NCI-H446 (cell line): ENCODE results near the gene MRPL12.

Experiments
- DNase-seq, 2 experiments: peaks; one replicate each; lab custom pipeline; 2025; lab: John Stamatoyannopoulos, UW

MRPL12 gene

GRCh38 chr17:81701288-81702071, 1.7 kb upstream of the MRPL12 start:
- DNase-seq = no peak

DNA sequence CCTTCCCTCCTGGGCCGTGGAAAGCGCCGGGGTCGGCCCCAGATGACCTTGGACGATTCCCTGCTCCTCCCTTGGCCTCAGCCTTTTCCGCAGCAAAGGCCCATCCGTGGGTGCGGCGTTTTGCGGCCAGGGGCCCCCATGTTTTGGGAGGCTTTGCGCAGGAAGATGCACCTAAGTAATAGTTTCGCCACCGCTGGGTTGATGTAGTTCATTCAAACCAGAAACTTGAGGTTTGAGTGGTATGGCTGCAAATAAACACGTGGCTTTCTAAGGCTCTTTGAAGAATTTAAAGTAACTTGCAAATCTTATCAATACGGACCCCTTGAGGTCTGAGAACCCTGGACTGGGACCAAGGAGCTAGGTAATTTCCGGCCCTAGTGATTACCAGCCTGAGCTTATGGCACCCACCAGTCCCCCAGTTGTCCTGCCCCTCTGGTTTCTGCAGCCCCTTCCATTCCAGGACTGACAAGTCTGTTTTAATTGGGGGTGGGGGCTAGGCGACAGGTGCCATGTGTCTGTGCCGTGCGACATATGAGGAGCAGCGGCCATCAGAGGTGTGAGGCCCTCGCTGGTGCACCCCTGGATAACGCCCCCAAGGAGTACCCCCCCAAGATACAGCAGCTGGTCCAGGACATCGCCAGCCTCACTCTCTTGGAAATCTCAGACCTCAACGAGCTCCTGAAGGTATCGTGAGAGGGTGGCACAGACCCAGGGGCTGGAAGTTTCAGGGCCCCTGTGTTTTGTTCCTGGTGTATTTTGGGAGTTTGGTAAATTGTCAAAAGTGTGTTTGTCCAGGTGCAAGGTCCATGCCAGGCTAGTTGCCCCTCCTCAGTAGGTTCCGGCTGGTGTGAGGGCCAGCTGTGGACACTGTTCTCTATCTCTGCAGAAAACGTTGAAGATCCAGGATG, 834 bp downstream of the MRPL12 start:
- no peak for DNase-seq

DNA sequence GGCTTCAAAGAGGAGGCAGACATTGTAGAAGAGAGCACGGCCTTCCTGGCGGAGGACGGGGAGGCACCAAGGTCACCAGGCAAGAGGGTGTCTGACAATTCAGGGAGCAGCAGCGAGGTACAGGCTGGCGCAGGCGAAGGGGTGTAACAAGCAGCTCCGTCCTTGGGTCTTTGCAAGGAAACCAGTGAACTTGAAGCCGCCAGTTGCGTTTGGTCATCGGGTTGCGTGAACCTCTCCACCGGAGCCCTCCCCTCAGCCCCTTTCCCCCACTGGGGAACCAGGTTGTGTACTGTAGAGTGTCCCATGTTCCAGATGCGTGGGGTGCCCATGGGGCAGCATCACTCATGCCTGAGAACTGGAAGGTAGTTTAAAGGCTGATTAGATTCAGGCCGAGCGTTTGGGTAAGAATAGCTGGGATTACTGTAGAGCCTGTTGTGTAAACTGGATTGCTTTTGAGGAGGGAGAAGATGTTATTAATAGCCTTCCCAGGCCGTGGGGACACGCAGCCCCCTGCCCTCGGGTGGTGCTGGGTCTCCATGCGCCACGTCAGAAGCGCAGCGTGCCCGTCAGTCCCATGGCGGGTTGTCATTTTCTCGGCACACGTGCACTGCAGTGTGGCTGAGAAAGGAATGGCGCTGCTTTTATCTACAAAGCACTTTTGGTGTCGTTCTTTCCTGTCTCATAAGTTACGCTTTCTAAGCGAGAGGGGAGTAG, 2.5 kb downstream of the MRPL12 start:
- DNase-seq = no peak

DNA sequence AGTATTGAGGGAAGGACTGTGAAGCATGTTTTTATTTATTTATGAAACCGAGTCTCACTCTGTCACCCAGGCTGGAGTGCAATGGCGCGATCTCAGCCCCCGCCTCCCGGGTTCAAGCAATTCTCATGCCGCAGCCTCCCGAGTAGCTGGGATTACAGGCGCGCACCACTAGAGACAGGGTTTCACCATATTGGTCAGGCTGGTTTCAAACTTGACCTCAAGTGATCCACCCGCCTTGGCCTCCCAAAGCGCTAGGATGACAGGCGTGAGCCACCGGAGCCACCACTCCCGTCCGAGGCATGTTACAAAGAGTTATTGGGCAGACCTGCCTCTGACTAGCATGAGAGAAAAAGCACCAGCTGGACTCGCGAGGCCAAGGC, 3.1 kb downstream of the MRPL12 start:
- no peak for DNase-seq

DNA sequence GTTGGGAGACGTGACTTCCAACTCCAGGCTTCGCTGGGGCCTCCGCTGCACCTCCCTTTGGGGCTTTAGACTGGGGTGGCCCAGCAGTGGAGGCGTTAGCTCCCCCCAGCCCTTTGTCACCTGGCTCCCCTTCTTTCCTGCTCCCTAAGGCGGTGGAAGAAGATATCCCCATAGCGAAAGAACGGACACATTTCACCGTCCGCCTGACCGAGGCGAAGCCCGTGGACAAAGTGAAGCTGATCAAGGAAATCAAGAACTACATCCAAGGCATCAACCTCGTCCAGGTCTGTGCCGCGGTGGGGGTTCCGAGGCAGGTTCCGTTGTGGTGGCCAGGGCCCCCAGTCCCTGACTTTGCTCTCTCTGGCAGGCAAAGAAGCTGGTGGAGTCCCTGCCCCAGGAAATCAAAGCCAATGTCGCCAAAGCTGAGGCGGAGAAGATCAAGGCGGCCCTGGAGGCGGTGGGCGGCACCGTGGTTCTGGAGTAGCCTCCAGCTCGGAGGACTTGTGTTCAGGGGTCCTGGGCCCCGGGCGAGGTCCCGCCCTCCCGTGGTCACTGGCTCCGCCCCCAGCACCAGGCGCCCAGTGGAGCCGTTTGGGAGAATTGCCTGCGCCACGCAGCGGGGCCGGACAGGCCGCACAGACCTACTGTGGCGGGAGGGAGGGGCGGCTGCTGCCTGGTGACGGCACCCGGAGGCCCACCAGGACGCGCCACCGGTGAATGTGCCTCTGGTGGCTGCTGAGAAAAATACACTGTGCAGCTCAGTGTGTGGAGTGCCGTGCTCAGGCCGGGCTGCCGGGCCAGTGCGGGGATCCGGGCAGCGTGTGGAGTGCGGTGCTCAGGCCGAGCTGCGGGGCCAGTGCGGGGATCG, 3.8 kb downstream of the MRPL12 start:
- DNase-seq = no peak

DNA sequence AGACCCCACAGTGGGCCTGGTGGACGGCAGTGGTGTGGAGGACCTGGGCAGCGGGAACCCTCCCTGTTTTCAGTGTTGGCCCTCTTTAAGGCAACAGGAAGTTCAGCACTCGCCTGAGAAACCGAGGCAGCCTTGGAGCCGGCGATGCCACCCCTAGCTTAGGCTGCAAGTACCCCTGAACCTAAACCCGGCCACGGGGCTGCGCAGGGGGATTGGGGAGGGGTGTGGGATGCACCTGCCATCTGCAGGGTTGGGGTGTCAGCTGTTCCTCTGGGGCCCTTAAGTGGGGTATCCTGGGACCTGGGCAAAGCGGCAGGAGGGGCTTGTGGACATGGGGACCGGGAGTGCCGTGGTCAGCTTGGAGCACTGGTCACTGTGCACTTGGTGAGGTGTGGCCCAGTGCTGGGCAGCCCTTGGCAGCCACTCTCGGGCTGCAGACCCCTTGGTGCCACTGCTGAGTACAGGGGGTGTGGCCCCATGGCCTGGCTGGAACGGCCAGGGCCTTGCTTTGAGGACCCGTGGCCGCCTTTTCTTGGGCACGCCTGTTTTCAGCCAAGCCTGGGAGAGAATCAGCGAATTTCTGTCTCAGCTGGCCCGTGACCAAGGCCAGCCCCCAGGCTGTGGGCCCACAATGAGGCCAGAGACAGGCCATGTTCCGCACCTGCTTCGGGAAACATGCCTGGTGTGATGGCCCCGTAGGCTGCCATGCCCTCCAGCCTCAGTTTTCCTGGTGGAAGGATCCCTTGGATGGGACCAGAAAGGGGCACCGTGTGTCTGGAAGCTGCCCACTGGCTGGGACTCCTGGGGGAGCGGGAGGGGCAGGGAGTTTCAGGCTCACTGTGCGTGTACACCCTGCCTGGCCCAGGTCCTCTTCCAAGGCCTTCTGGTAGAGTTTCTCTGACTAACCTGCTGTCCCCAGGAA, 4.8 kb downstream of the MRPL12 start:
- DNase-seq = no peak

DNA sequence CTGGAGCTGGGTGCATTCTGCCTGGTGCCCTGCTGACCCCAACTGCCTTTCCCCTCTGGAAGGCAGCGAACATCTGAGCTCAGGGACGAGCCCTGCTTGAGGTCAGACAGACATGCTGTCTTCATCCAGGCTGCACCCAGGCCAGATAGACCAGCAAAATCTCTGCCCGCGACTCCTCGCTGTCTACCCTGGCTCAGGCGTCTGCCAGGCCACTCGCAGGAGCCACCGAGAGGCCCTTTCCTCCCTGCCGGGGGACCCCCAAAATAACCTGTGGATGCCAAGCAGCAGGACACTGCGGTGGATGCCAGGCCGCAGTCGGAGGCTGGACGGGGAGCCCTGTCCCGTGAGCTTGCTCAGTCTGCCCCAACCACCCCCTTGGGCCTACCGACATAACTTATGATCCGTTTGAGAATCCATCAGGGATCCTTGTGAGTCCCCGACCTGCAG, 5.6 kb downstream of the MRPL12 start:
- DNase-seq = no peak

DNA sequence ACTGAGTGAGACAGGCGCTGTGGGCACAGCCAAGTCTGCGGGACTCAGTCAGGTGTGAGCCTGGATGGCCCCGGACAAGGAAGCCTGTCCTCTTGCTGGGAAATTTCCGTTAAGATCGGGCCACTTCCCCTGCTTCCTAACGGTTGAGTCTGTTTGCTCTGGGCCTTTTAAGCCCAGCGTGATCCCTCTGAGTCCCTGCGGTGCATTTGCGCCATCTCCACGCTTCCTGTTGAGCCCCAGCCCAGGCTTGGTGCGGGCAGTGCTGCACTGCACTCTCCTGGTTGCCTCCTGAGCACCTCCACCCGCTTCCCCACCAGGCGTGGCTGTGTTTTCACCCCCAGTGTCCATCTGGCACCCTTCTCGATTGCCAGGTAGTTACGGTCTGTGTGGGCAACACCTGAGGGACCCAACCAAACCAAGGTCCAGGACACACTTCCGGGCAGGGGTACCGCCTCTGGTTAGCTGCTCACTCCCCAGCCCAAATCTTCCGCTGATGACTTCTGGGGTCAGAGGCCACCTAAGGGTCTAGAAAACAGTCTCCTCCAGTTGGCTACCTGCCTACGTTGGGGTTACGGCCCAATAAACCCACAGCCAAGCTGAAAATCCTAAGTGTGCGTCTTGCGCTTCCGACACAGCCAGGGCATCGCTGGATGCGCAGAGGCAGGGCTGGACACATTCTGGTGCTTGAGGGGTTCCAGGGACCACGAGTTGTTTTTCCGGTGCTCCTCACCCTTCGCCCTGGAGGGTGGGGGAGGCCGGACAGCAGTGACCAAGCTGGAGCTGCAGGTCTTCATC, 7.5 kb downstream of the MRPL12 start:
- no peak for DNase-seq

- peak; percentile 63 to 89 for DNase-seq
Observed at GRCh38 chr17:81711814-81712467, 8.8 kb downstream of the MRPL12 start, which contains the start of gene SLC25A10. SLC25A10 (plus strand) TSS chr17:81712284; CDS start chr17:81712427, 143 bp downstream.

GRCh38 chr17:81712468-81713003, 9.4 kb downstream of the MRPL12 start:
- DNase-seq = peak in 1 of 2 experiments; percentile 39

GRCh38 chr17:81713004-81713555, 9.9 kb downstream of the MRPL12 start:
- no peak for DNase-seq

GRCh38 chr17:81713556-81714411, 10.6 kb downstream of the MRPL12 start:
- peak in 1 of 2 experiments; percentile 22 for DNase-seq

DNA sequence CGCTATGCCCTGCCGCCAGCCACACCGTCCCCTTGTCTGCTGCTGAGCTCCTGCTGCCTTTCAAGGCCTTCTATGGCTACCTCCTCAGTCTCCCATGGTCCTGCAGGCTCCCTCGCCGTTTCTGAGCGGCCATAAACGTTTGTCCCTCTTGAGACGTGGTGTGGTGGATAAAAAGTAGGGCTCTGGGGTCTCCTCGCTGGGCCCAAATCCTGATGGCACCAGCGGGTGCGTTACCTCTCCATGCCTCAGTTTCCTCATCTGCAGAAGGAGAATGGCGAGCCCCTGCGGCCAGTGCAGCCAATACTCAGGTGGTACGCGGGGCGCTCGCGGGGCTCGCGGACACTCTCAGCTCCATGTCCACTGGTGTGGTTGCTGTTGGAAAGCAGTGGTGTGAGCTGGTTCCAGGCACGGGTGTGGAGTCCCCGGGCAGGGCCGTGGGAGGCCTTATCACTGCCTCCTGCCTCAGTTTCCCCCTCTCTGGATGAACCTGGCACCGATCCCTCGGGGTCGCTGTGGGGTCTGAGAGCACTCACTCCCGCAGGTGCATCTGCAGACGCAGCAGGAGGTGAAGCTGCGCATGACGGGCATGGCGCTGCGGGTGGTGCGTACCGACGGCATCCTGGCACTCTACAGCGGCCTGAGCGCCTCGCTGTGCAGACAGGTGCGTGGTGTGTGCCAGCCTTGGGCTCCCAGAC, 11.4 kb downstream of the MRPL12 start:
- no peak for DNase-seq

DNA sequence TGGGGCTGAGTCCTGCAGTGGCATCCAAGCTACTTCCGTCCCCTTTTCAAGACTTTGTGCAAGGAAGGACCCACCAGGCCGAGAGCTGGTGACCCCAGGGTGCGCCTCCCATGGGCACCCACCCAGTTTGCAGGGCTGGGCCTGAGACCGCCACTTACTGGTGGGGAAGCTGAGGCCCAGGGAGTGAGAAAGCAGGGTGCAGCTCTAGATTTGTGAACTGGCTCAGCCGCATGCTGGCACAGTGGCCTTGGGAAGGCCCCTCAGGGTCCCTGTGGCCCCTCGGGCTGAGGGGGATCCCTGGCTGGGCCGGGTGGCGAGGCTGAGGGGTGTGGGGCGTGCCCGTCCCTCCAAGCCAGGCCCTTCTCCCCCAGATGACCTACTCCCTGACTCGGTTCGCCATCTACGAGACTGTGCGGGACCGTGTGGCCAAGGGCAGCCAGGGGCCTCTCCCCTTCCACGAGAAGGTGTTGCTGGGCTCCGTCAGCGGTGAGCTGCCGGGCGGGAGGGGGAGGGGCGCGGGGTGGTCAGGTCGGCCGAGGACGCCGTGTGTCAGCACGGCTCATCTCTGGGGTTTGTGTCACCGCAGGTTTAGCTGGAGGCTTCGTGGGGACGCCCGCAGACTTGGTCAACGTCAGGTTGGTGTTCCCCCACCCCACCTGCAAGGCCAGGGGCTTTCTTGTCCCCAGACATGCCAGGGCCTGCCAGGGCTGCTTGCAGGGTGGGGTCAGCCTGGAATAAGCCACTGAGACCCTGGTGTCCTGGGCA, 12.1 kb downstream of the MRPL12 start:
- no peak for DNase-seq

DNA sequence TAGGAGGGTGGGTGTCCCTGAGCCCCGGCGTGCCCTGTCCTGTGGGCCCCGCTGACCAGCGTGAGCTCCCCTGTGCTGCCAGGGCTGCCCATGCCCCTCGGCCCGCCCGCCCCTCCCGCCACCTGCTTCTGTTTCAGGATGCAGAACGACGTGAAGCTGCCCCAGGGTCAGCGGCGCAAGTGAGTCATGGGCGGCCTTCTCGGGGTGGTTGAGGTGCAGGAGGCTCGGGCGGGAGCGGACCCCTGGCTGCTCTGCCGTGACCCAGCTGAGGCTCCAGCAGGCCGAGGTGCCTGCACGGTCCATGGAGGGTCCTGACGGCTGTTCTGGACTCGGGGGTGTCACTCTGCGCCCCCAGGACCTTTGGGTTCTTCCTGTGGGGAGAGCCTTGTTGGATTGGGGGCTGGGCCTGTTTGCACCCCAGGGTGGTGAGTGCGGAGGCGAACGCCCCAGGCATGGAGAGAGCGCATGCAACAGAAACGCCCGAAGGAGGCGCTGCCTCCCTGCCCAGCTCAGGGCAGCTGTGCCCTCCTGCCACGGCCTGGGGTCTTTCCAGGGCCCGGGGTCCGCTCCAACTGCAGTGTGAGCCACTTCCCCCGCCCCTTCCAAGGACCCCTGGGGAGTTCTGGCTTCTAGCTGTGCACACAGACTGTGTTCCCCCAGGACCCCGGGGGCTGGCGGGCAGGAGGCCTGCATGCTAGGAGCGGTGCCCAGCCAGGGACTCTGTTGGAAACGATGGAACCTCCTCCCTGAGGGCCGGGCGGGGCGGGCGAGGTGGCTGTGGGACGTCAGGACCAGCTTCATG, 12.9 kb downstream of the MRPL12 start:
- no peak for DNase-seq
